NCI-H2029 (cell line): ENCODE results near the gene CSNK1G3.

ENCODE experiments used
- DNase-seq: peaks from one replicate; lab custom pipeline; 2025; lab: John Stamatoyannopoulos, UW

The CSNK1G3 gene

GRCh38 chr5:123647066-123647465, 135.1 kb downstream of the CSNK1G3 start:
- no peak for DNase-seq

DNA sequence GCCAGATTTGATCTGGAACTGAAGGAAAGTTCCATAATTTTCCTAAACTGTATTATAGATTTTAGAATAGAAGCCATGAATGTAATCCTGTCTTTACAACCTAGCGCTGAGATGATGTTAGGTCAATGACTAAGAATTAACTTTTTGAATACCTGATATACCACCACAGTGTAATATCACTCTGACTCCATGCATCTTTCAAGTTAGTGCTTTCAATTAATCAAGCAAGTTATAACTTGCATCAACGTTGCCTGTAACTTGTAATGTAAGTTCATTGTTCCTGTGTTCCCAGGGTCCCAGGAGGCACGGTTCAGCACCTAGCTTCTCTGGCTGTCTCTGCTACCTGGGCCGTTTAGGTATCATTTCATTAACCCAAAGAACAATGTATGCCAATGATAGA, 139.3 kb downstream of the CSNK1G3 start:
- DNase-seq, result no peak

DNA sequence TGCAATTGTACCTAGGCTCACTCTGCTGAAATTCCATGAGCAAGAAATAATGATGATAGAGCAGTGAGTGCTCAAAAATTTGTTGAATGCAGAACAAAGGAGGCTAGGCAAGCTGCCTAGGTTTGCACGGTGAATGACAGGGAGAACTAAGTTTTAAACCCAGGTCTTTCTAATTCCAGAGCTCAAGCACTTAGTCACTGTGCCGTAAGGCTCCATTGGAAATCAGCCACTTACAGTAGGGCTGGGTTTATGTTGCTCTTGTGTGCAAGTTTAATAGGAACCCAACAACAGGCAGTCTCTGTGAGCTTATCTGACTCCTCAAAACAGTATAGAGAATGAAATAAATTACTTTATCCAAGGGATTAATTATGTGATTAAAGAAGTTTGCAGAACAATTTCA, 147.0 kb downstream of the CSNK1G3 start:
- DNase-seq, result no peak

DNA sequence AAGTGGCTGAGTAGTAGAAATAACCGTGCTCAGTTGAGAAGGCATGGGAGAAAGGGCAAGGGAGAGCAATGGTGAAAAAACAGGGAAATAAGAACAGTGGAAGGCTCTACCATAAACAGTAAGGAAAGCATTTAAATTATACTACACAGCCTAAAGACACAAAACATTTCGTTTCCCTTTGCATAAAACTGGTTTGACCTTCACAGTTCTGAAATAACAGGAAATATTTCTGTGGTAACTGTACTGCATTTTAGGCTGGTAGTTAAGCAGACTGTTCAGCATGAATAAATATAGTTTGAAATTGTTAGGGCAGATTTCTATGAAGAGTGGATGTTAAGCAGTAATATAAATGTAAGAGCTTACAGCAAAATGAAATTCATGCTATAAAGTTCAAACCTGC, 147.5 kb downstream of the CSNK1G3 start:
- DNase-seq, result no peak

- no peak for DNase-seq
These were observed 153.0 kb downstream of the CSNK1G3 start for GRCh38 chr5:123664961-123665360.

DNA sequence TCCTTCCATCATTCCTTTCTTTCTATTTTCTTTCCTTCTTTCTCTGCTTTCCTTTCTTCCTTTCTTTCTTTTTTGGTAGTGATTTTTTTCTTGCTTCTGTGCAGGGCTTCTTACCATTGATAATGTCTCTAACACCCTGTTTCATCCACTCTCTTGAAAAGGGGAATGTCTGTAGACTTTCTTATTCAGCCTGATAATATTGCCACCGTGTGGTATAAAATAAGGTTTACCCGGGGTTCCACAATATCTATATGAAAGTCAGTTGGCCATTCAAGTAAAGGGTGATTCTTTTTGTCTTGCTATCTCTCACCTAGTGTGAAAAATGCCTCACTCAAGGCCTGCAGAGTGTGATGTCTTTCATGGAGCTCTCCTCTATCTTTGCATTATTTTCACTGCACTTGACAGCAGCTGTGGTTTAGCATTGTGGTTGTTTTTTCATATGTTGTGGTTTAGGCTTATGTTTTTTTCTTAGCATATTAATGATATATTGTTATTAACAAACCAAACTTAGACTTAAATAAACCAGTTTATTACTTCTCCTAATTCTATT, 153.9 kb downstream of the CSNK1G3 start:
- no peak for DNase-seq
